ENCODE data around the gene TMEM238.
"Not testable (repeated sequence)": the region's sequence is repeated elsewhere in the genome, so short reads cannot be mapped to it uniquely, and the experiment has no call there.

The TMEM238 gene

GRCh38 chr19:55384131-55384919, at the start of gene TMEM238:
TSS of gene TMEM238 (minus strand) at chr19:55384292. CDS start at chr19:55384259, 33 bp downstream.
- in situ Hi-C loops (cut with MboI; ENCODE audit: low sequenced_read_pairs): no loop called here

- in situ Hi-C loops (cut with MboI; ENCODE audit: low sequenced_read_pairs): no loop called here
Measured at GRCh38 chr19:55433292-55433691, 49.2 kb upstream of the TMEM238 start.

- in situ Hi-C loops (cut with MboI; ENCODE audit: low sequenced_read_pairs): no loop called here
Measured at GRCh38 chr19:55432241-55432959, 48.3 kb upstream of the TMEM238 start.

GRCh38 chr19:55431183-55431582, 47.1 kb upstream of the TMEM238 start:
- in situ Hi-C loops (cut with MboI; ENCODE audit: low sequenced_read_pairs): no loop called here

- in situ Hi-C loops (cut with MboI; ENCODE audit: low sequenced_read_pairs): no loop called here
Measured at GRCh38 chr19:55426042-55426441, 42.0 kb upstream of the TMEM238 start.

GRCh38 chr19:55424518-55424917, 40.4 kb upstream of the TMEM238 start:
- in situ Hi-C loops (cut with MboI; ENCODE audit: low sequenced_read_pairs): no loop called here

GRCh38 chr19:55423225-55424005, 39.3 kb upstream of the TMEM238 start:
- in situ Hi-C loops (cut with MboI; ENCODE audit: low sequenced_read_pairs): no loop called here

- in situ Hi-C loops (cut with MboI; ENCODE audit: low sequenced_read_pairs): not testable (repeated sequence)
Measured at GRCh38 chr19:55421281-55421680, 37.2 kb upstream of the TMEM238 start.

GRCh38 chr19:55419624-55420236, 35.6 kb upstream of the TMEM238 start:
- in situ Hi-C loops (cut with MboI; ENCODE audit: low sequenced_read_pairs): loop anchor here (10.0 kb wide), 2 partner anchors 205 to 275 kb away; partner anchors contain the start of gene TNNT1

GRCh38 chr19:55419103-55419502, 35.0 kb upstream of the TMEM238 start:
- in situ Hi-C loops (cut with MboI; ENCODE audit: low sequenced_read_pairs): loop anchor here (10.0 kb wide), 2 partner anchors 204 to 274 kb away; partner anchors contain the start of gene TNNT1

GRCh38 chr19:55418185-55418584, 34.1 kb upstream of the TMEM238 start:
- in situ Hi-C loops (cut with MboI; ENCODE audit: low sequenced_read_pairs): loop anchor here (10.0 kb wide), 2 partner anchors 203 to 273 kb away; partner anchors contain the start of gene TNNT1

GRCh38 chr19:55410168-55410567, 26.1 kb upstream of the TMEM238 start:
- in situ Hi-C loops (cut with MboI; ENCODE audit: low sequenced_read_pairs): loop anchor here (10.0 kb wide), 2 partner anchors 195 to 265 kb away; partner anchors contain the start of gene TNNT1

- in situ Hi-C loops (cut with MboI; ENCODE audit: low sequenced_read_pairs): not testable (repeated sequence)
Measured at GRCh38 chr19:55409179-55409578, 25.1 kb upstream of the TMEM238 start.

GRCh38 chr19:55408533-55408872, 24.4 kb upstream of the TMEM238 start:
- in situ Hi-C loops (cut with MboI; ENCODE audit: low sequenced_read_pairs): no loop called here

GRCh38 chr19:55407800-55408532, 23.9 kb upstream of the TMEM238 start:
- in situ Hi-C loops (cut with MboI; ENCODE audit: low sequenced_read_pairs): no loop called here

GRCh38 chr19:55407550-55407799, 23.4 kb upstream of the TMEM238 start, which contains the start of gene UBE2S:
TSS of gene UBE2S (minus strand) at chr19:55407788. CDS start at chr19:55407589, 199 bp downstream.
- in situ Hi-C loops (cut with MboI; ENCODE audit: low sequenced_read_pairs): not testable (repeated sequence)

GRCh38 chr19:55406826-55407549, 22.9 kb upstream of the TMEM238 start:
- in situ Hi-C loops (cut with MboI; ENCODE audit: low sequenced_read_pairs): no loop called here

GRCh38 chr19:55406091-55406825, 22.2 kb upstream of the TMEM238 start:
- in situ Hi-C loops (cut with MboI; ENCODE audit: low sequenced_read_pairs): no loop called here

- in situ Hi-C loops (cut with MboI; ENCODE audit: low sequenced_read_pairs): no loop called here
Measured at GRCh38 chr19:55405638-55406037, 21.5 kb upstream of the TMEM238 start.

All from HL-60/S4 (cell line).